ENCODE results near the gene TSPAN14.
A peak's percentile ranks its signal among the peaks of the same experiment; 100 is the strongest.
"Not testable (repeated sequence)": the region's sequence is repeated elsewhere in the genome, so short reads cannot be mapped to it uniquely, and the experiment has no call there.

TSPAN14 gene

DNA sequence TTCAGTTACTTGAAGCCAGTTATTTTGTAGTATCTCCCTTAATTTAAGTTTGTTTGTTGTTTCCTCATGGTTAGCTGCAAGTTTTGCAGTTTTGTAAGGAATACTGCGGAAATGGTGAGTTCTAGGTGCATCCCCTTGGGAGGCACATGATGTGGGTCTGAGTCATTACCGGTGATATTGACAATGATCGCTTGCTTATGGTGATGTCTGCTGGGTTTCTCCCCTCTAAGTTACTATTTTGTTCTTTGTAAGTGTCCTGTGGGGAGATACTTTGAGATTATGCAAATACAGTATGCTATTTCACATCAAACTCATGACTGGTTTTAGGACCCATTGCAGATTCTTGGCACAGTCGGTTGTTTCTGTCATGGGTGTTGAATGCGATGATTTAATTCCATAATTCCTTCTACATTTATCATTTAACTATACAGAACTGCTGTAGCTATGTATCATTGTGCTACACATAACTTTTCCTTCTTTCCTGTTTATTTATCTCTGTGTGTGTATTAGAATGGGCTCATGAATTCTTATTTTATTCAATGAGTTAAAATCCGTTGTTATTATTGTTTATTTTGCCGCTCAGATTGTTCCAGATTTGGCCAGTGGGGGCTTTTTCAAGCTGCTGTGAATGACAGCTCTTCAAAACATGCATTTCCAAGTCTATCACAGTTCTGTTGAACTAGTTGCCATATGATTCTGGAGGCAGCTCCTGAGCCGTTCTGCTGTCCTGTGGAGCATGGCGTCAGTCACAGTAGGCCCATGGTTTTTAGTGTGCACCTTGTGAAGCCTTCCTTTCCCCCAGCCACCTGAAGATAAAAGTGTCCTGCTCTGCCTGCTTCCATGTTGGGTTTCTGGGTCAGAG lies 18.4 kb downstream of the TSPAN14 start:
- DNase-seq, result peak; percentile 21

DNA sequence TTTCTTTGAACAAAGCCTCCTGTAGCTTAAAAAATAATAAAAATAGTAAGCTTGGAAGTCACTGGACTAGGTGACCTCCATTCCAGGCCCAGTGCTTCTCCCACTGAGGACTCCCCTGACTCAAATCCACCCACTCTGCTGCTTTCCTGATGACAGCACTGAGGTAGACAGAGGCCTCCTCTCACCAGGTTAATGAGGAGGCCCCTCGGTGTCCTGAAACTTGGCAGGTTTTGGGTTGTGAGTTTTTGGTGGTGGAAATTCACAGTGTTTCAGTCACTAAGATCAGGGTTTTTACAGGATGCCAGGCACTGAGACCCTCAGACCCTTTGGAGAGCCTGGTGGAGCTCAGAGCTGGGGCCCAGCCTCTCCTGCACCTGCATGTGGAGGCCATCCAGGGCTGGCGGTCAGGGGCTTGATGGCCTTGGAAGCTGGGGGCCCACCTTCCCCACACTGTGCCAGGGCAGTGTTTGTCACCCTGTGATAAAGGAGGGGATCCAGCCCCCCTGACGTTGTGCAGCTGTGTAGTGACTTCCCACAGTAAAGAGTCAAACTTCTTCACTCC lies 19.1 kb downstream of the TSPAN14 start:
- no peak for DNase-seq

DNA sequence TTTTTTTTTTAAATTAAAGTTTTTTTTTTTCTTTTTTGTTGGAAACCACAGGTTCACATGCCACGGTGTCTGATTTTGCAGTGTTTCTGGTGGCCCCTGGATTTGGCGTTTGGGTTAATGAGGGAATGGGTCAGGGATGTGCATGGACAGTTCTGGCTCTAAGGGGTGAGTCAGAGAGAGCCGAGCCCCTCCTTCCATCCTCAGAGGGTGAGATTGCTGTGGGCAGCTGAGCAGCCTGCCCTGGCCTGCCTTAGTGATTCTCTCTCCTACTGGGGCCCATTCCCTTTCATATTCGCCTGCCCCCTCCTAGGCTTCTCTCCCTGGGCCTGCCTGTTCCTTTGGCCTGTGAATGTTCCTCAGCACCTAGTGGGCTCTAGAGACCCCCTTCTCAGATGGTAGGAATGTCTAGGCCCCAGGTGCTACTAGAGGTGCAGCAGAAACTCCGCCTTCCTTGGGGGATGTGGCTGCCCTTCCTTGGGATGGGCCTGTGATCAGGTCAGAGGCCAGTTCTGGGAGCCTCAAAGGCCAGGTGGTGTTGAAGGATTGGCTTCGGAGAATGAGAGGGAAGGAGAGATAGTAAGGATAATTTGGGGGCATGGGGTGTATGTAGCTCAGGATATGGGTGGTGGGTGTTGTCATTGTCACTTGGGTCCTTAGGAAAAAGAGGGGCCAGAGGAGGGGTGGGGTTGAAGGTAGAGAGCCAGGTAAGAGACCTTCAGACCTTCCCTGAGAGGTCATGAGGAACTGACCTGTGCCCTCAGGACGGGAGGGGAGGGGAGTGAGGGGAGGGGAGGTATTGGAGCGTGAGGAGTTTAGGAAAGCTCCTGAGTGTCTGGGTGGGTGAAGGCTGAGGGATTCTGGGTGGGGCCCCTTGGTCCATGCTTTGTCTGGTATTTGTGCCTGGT lies 19.8 kb downstream of the TSPAN14 start:
- no peak for DNase-seq

DNA sequence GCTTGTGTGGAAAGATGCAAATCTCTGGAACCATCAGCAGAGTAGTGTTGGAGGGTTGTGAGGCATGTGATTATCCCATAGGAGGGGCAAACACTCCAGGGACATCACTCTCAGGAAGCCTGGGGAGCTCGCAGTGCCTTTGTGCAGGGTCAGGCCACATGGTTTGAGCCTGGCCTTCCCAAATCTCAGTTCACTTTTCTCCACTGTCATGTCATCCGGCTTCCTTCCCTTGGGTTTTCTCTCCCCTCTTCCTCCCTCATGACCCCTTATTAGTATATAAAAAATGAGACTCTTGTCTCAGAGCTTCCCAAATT lies 20.4 kb downstream of the TSPAN14 start:
- no peak for DNase-seq

DNA sequence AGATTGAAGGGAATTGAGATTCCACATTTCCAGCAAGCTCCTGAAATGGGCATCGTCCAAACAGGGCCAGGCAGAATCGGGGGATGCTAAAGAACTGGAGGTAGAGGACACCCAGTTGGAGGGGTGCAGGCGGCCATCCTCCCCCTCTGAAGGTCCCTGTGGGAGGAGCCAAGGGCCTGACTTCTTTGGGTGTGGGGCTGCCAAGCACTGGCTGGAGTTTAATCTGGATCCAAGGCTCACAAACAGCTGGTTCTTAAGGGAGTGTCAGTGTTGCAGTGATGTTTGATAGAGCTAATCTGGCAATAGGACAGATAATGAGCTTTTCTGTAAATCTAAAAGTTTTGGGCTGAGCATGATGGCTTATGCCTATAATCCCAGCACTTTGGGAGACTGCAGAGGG lies 20.8 kb downstream of the TSPAN14 start:
- DNase-seq, result no peak

DNA sequence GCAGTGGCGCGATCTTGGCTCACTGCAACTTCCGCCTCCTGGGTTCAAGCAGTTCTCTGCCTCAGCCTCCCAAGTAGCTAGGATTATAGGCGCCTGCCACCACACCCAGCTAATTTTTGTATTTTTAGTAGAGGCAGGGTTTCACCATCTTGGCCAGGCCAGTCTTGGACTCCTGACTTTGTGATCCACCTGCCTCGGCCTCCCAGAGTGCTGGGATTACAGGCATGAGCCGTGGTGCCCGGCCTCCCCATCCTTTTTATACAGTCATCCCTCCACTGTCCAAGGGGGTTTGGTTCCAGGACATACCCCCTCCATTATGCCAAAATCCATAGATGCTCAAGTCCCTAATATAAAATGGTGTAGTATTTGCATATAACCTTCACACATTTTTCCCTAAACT lies 21.5 kb downstream of the TSPAN14 start:
- not testable (repeated sequence) for DNase-seq

DNA sequence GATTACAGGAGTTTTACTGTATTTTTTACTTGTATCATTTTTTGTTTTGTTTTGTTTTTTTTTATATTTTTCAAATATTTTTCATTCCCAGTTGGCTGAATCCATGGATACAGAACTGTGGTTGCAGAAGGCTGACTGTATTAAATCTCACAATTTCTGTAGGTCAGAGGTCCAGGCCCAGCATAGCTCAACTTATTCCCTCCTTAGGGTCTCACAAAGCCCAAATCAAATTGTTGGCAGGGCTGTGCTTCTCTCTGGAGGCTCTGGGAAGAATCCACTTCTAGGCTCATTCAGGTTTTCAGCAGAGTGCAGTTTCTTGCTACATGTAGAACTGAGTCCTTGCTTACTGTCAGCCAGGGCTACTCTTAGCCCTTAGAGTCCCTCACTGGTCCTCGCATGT lies 22.6 kb downstream of the TSPAN14 start:
- no peak for DNase-seq

DNA sequence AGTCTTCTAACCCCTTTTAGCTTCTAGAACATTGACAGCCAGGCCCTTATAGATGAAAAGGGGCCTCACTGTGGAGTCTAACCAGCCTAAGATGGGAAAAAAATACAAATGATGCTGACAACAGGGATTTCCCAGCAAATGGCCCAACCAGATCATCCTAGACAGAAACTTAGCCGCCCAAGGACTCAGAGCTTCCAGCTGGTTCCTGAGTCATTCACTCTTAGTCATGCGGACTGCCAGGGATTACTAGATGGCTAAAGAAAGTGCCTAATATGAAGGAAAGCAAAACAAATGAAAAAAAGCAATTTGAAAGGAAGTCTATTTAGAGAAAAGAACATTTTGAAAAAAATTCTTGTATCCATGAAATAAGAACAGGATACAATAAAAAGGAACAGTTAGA lies 23.7 kb downstream of the TSPAN14 start:
- peak; percentile 24 for DNase-seq

DNA sequence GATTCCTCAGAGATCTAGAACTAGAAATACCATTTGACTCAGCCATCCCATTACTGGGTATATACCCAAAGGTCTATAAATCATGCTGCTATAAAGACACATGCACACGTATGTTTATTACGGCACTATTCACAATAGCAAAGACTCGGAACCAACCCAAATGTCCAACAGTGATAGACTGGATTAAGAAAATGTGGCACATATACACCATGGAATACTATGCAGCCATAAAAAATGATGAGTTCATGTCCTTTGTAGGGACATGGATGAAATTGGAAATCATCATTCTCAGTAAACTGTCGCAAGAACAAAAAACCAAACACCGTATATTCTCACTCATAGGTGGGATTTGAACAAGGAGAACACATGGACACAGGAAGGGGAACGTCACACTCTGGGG lies 26.3 kb downstream of the TSPAN14 start:
- not testable (repeated sequence) for DNase-seq

DNA sequence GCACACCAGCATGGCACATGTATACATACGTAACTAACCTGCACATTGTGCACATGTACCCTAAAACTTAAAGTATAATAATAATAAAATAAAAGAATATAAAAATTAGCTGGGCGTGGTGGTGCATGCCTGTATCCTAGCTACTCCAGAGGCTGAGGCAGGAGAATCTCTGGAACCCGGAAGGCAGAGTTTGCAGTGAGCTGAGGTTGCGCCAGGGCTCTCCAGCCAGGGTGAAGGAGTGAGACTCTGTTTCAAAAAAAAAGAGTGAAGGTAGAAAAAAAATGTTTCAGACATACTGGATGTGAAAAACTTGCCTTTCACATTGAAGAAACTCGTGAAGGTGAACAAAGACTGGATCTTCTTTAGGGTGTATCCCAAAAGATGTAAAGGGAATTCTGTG lies 26.7 kb downstream of the TSPAN14 start:
- DNase-seq, result no peak

DNA sequence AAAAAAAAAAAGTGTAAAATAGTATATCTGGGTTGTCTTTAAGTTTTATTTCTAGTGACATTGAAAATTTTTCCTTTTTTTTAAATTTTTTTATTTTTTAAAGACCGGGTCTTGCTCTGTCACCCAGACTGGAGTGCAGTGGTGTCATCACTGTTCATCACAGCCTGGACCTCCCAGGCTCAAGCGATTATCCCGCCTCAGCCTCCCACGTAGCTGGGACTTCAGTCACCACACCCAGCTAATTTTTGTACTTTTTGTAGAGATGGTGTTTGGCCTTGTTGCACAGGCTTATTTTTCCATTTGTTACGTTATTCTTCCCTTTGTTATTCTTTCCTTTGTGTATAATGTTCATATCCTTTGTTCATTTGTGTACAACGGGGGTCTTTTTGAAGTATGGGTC lies 30.1 kb downstream of the TSPAN14 start:
- no peak for DNase-seq

DNA sequence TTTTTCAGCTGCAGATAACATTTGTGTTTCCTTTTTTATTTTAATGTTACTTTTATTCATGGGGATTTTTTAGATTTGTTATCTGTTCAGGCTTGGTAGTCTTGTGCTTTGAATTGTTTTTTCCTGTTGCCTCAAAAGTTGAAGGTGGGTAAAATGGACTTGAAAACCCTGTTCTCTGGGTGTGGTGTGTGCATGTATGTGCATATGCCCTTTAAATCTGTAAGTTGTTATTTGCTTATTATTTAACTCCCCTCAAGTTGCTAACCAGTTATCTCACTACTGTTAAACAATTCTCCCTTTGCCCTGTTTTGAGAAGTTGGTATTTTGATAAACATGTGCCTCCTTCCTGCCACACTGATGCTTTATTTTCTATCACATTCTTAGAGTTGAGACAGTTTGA lies 30.6 kb downstream of the TSPAN14 start:
- DNase-seq, result no peak

DNA sequence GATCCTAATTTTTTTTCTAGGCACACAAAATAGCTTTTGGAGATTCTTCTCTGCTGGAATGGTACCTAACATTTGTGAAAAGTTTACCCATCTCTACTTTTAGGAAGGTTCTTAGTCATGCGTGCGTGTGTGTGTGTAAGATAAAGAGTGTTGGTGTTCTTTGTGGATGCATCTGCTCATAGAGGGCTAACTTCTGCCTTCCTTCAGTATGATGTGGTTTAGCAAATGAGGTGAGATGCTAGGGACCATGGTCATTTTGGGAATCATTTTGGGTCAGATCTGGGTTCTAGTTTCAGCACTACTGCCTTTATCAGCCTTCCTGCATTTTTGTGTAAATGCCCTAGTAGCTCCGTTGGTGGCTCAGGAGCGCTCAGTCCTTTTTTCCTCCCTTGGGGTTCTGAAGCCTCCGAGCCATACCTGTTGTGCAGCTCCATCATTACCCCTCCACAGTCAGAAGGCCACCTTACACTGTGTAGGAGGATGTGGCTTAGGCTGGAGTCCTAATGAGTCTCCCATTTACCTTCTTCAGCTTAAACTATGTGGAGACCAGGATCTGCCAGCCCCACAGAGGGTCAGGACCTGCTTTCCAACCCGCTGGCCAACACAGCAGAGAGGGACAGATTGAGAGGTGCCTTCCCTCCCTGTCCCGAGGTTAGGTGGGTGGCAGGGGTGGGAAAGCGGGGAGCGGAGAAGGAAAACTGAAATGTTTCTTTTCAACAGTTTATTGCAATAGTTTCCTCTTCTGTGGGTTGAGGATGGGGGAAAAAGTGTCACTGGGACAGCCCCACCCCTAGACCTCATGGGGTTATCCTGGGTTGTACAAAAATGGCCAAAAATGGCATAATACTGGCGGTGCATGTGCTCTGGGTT lies 31.2 kb downstream of the TSPAN14 start:
- no peak for DNase-seq

DNA sequence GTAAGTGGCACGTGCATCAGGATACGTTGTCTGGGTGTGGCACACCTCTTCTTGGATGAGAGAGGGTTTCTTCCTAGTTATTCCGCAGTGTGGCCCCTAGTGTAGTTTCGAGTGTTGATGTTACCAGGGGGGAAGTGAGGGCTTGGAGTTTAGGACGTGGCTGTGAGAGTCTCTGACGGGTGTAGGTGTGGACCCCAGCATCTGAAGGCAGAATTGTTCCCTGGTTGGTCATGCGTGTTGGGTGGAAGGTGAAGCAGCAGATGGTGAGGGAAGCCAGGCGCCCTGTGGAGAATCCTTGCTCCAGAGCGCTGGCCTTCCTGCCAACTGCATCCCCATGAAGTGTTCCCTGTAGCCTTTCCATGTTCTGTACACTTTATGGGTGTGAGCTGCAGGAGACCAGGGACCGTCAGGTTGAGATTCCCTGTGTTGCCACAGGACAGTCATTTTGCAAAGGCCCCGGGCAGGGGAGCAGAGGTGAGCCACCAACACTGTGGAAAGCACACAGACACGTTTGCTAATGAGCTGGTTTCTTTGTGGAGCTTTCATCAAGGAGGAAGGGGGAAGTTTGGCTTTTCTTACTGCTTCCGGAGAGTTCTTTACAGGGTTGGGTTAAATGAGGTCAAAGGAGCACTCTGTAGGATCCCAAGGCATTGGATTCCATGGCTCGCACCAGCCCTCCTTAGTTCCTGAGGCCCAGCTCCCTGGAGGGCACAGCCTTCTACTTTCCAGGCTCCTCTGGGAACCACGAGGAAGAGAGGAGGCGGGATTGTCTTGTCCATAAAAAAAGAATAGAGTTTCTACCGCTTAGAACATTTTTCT lies 32.0 kb downstream of the TSPAN14 start:
- DNase-seq, result no peak

DNA sequence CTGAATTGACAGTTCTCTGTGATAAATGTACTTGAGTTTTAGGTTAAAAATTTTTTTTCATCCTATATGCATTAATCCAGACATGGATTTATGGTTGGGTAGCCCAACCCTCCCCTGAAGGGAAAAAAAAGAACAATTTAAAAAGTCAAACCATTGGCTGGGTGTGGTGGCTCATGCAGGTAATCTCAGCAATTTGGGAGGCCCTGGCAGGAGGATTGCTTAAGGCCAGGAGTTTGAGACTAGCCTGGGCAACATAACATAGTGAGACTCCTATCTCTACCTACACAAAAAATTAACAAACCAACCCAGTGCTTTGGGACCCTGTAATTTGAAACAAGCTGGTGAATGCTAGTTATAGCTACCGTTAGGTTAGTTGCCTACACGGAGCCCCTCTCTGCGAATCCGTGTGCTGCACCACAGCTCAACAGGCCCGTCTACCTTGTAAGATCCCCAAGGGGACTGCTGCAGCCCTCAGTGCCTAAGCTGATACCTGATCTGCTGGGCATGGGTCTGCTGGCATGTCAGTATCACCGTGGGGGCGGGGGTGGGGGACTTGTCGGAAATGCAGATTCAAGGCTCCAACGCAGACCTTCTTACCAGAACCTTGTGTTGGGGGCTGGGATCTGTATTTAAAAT lies 32.8 kb downstream of the TSPAN14 start:
- DNase-seq, result no peak

DNA sequence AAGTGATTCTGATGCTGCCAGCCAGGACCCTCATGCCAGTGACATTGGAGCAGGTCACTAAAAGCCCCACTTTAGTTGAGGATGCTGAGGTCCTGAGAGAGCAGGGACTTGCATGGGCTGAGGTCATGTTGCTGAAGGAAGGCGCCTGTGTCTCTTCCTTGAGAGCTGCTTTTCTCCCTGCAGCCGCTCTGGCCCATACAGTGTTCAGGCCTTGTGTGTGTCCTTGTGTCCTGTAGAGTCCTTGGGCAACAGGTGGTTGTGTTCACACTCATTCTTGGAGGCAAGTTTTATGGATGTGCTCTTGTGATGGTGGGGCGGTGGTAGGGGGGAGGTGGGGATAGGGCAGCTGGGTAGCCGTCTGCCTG lies 33.3 kb downstream of the TSPAN14 start:
- DNase-seq, result no peak

DNA sequence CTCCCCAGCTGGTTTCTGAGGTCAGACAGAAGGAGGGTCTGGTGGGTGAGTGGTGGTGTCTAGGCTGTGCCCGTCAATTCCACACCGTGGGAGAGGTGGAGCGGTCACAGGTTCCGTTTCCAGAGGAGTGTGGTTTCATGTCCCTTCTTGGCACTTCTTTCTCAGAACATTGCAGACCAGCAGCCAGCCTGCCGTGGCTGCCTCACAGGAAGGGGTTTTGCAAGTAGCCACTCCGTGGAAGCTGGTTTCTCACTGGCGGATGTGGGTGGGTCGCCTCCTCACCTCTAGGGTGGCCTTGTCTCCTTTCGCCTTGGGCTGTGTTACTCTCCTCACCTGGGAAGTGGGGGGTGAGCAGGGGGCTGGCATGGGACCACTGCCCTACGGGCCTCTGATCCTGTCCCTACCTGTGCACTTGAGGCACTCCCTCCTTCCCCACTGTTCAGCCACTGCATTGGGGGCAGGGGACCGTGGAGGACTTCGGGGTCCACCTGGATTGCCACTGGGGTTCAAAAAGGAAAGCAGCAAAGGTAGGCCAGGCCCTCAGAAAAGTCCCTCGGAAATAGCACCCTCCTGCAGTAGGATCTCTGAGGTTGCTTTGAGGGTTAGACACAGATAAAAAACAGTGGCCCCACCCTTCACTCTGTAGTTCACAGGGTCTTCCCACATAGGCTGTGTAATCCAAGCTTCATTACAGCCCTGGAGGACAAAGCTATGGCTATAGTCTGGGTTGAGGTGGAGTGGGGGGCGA lies 33.9 kb downstream of the TSPAN14 start:
- no peak for DNase-seq

DNA sequence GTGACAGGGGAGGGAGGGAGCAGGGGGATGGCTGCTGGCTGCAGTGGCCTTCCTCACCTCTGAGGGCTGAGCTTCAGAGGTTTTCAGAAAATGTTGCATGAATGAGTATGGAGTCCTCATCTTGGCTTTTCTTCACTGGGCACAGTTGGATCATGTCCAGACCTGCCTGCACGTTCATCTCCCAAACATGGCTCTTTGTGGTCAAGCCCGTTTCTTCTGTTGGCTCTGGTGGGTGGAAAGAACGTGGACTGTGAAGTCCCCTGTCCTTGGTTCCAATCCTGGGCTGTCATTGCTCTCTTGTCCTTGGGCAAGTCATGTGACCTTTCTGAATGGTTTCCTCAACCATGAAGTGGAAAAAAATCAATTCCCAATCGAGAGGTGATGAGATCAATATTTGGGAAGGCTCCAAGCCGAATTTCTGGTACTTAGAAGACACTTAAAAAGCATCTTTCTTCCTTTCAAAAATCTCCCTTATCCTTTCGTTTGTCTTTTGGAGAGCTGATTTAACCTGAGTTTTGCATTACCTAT lies 34.5 kb downstream of the TSPAN14 start:
- DNase-seq, result no peak

DNA sequence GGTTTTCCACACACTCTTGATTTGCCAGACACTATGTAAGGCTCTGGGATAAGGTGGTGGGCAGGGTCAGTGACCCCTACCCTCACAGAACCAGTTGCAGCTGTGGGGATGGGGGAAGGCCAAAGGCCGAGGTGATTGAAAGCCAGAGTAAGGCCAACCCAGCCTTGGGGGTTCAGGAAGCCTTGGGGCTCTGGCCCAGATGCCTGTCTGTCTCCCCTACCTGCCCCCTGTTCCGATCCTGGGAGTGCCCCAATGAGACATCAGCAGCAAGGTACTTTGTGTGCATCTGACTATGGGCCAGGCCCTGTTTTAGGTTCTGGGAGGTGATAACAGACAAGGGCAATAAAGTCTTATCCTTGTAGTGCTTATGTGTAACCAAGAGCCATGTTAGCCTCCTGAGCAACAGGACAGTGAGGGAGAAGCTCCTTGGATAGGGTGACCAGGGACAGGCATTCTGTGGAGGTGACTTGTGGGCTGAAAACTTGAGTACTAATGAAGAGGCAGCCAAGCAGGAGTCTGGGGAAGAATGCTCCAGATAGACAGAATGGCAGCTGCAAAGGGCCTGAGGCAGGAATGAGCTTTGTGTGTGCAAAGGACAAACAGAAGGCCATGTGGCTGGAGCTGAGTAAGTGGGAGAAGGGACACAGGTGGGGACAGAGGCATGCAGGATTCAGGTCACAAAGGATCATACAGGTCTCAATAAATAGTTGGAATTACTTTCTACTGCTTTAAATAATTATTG lies 35.4 kb downstream of the TSPAN14 start:
- no peak for DNase-seq

All from T1000 (cell line).